HG03066 (cell line): ENCODE results near the gene SEM1.
"Not testable (repeated sequence)": the region's sequence is repeated elsewhere in the genome, so short reads cannot be mapped to it uniquely, and the experiment has no call there.

Experiments
- ATAC-seq: cut with Tn5 transposase; IDR thresholded peaks from one replicate; pipeline ENCODE4 v1.9.1; 2021; ENCODE audit warnings: low read depth; ENCODE audit not compliant: unreplicated experiment

The SEM1 gene

DNA sequence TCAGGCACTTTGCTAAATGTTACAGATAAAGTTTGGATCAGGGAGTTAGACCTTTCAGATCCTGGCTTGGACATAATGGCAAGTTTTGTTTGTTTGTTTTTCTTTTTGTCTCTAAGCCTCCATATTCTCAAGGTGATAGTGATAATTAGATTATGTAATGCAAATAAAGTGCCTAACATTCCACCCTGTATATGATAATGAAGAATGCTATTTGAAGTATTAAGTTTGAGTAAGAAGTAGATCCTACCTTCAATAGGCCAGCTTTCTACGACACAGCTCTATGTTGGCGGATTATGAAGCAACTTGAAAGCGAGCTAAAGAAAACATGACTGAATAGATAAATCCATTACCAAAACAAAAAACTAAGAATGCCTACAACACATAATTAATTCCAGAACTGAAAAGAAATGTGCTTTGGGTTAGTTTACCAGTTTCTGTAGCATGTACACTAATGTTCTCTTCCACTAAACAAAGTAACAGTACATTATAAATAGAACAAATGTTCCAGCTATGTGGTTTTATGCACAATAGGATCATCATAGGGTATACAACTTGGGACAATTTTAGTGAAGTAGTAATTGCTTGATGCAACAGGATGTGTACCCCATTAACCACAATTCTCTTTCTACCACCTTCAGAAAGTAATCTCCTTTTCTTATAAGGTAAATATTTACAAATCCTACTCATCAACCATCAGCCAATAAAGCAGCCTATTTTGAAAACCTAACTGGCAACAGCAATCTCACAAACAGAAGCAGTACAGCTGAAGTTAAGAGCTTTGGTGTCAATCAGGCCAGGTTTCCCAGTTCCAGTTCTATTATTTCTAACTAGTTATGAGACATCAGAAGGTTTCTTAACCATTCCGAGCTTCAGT is 1.5 kb downstream of the SEM1 start:
- no peak for ATAC-seq

GRCh38 chr7:96701258-96701657 is 8.4 kb downstream of the SEM1 start:
- ATAC-seq, result no peak

DNA sequence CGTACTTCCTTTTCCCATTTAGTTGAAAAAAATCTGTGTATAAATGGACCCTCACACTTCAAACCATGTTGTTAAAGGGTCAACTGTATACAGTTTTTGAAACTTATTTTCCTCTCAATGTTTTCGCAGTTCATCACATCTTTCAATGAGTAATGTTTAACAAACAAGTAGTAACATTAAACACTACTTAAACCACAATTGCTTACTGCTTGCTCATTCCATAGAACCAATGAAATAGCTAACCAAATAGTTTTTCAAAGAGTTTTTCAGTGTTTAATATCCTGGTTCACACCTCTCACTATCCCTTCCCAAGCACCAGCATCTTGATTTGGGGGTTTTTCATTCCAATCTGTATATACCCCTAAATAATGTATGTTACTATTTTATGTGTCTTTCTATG is 9.1 kb downstream of the SEM1 start:
- ATAC-seq, result no peak

GRCh38 chr7:96699219-96699871 is 10.3 kb downstream of the SEM1 start:
- ATAC-seq, result no peak

DNA sequence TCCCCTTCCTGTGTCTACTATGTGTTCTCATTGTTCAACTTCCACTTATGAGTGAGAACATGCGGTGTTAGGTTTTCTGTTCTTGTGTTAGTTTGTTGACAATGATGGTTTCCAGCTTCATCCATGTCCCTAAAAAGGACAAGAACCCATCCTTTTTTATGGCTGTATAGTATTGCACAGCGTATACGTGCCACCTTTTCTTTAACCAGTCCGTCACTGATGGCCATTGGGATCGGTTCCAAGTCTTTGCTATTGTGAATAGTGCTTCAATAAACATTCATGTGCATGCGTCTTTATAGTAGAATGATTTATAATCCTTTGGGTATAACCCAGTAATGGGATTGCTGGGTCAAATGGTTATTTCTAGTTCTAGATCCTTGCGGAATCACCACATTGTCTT is 11.2 kb downstream of the SEM1 start:
- not testable (repeated sequence) for ATAC-seq

- ATAC-seq, result no peak
Observed at GRCh38 chr7:96697822-96698221, 11.8 kb downstream of the SEM1 start.

DNA sequence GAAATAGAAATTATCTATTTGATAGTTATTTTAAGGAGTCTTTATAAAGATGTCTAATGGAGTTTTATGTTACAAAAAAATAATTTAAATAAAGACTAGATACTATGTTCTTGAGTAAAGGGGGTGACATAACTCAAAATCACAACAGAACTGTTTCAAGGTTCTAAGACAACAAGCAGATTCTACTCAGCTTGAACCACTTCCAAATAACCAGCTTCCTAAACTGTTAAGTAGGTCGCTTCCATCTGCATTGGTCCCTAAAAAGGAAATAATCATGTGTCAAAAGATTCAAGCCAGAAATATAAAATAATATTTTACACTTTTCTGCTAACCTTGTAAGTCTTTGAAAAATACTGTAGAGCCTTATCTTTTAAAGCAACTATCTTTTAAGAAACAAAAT is 14.1 kb downstream of the SEM1 start:
- ATAC-seq, result no peak

DNA sequence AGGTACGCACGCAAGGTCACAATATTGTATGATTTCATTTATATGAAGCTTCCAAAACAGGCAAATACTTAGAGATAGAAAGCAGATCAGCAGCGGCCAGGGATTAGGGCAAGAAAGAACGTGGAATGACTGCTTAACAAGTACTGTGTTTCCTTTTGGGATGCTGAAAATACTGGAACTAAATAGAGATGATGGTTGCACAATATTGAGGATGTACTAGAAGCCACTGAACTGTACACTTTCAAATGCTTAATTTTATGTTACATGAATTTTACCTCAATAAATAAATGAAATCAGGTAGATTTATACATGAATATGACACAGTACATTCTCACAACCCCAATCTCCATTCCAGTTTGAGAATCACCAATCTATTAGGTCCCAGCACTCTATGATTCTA is 15.6 kb downstream of the SEM1 start:
- ATAC-seq, result no peak

DNA sequence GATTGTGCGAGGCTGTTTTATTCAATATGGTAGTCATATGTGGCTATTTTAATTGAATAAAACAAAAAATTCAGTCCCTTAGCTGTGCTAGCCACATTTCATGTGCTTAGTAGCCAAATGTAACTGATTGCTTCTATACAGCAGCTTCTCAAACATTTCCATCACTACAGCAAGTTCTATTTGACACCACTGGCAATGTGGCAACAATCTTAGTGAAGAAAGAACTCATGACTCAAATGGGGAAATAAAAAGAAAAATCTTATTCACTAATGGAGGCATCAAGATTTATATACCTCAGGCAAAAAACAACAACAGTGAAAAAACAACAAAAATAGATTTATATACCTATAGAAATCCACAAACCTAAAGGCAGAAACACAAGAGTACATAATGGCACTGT is 17.9 kb downstream of the SEM1 start:
- ATAC-seq, result no peak

DNA sequence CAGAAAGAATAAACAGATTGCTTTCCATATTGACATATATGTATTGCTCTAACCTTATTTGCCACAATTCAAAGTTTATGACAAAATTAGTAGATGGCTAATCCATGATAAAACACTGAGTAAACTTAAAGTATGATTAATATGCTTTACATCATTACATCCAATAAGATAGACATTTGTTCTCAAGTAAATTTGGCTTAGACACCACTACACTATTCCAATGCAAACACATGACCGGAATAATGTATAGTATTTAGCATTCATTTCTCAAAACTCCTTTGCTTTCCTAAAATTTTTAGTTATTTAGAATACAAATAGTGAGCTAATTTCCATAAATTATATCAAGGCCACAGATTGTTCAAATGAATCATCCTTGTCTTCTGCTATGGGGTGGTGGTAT is 20.2 kb downstream of the SEM1 start:
- ATAC-seq, result no peak

GRCh38 chr7:96686305-96686704 is 23.3 kb downstream of the SEM1 start:
- ATAC-seq, result no peak

GRCh38 chr7:96685755-96686154 is 23.9 kb downstream of the SEM1 start:
- ATAC-seq, result peak; percentile 81

DNA sequence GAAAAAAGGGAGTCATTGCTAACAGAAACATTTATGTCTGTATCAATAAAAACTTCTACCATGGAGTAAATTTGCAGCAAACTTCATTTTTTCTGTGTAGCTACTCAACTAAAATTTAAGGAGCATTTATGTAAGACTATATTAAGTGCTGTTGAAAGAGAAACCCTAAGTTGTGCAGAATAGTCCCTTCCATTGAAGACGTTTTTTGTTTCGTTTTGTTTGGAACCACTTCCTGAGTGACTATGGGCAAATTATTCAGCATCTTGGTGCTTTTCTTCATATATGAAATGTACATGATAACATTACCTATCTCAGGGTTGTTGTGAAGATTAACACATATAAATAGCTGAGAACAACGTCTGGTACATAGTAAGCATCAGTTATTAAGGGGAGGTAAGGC is 24.3 kb downstream of the SEM1 start:
- ATAC-seq, result peak; percentile 79

GRCh38 chr7:96679886-96680285 is 29.8 kb downstream of the SEM1 start:
- ATAC-seq, result no peak

GRCh38 chr7:96676919-96677318 is 32.7 kb downstream of the SEM1 start:
- no peak for ATAC-seq

GRCh38 chr7:96675548-96675947 is 34.1 kb downstream of the SEM1 start:
- ATAC-seq, result no peak

DNA sequence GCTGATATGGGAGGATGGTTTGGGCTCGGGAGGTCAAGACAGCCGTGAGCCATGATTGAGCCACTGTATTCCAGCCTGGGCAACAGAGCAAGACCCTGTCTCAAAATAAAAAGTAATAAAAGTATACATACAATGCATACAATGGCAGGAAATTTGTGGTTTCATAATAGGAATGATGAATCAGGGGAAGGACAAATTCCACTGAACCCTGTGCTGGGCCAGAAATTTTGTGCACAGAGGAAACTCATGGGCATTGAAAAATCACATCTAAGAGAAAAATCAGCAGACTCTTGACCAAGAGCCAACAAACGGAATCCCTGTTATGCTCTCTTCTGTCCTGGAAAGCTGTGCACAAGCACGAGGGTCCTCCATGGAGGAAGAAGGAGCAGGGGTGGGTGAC is 35.1 kb downstream of the SEM1 start:
- ATAC-seq, result no peak

DNA sequence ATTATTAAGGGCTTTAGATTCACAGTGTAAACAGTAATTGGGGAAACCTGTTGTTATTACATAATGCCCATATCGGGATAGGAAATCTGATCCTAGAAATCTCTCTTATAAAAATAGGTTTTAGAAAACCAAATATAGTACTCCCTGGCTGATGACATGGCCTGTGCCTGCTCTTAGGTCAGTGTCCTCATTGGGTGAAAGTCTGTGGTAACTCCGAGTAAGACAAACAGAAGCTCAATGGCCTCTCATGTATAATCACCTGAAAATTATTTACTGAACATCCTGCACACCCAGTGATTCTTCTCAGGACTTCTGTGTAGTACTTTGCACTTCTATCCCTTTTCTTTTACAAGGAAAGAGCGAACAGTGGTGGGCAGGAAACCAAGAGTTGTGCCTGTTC is 37.8 kb downstream of the SEM1 start:
- no peak for ATAC-seq

GRCh38 chr7:96670338-96671289 is 39.0 kb downstream of the SEM1 start:
- no peak for ATAC-seq

- ATAC-seq, result no peak
Observed at GRCh38 chr7:96669812-96670211, 39.8 kb downstream of the SEM1 start.

GRCh38 chr7:96667026-96667425 is 42.6 kb downstream of the SEM1 start:
- ATAC-seq, result no peak
